Mucosa of gallbladder (tissue), 1 donor: ENCODE results near the gene NDUFA3. TPM values are rescaled to one million over a fixed set of nuclear protein-coding genes. Genes with fewer than 3 reads are reported as not detected.

Experiments used
- DNase-seq: peaks from one replicate; pipeline ENCODE4 v3.0.0-alpha.2; 2020; ENCODE audit warnings: low spot score
- total RNA-seq: library from RNA; stranded (reverse); gene quantifications from one replicate; pipeline ENCODE4 v1.2.1, GENCODE V29; 2021
- donor health status: DM: no; HTN: no; CAD: no.

Gene NDUFA3
- total RNA-seq, 1 donor from 2014 or later: 177 TPM

DNA sequence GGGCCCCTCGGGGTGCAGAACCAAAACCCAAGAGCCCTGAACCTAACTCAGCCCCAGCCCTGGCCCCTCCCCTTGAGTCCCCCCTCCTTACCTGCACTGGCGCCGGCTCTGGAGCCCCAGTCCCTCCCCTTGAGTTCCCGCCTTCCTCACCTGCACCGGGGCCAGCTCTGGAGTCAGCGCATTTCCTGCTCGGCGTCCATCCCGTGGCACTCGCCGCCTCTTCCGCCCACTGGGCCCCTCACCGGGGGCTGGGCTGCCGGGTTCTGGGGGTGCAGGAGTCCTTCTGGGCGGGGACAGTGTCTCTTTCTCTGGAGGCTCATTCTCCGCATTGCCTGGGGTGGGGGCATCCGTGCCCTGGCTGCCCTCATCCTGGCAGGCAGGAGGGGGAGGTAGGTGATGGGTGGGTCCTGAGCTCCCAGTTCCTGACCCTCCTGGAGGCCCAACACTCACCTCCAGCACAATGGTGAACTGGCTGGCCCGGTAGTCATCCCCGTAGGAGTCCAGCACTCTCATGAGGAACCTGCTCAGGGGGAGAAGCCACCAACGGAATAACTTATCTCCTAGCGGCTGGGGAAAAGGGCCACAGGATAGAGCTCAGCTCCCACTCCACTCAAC, 5.3 kb downstream of the NDUFA3 start:
- DNase-seq: no peak

DNA sequence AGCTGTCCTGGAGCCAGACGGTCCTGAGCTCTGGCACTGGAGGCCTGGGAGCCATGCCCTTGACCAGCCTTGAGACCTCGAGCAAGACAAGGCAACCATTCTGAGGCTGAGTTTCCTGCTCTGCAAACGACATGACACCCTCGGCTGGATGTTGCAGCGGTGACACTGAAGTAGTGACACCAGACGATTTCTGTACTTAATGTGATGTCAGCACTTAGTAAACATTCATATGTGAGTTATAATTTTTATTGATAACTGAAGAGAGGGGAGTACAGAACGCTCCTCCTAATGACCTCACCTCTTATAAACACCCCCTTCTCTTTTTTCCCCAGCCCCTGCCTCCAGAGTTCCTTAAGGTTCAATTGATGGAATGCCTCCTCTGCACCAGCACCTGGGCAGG, 5.8 kb downstream of the NDUFA3 start:
- DNase-seq: no peak

DNA sequence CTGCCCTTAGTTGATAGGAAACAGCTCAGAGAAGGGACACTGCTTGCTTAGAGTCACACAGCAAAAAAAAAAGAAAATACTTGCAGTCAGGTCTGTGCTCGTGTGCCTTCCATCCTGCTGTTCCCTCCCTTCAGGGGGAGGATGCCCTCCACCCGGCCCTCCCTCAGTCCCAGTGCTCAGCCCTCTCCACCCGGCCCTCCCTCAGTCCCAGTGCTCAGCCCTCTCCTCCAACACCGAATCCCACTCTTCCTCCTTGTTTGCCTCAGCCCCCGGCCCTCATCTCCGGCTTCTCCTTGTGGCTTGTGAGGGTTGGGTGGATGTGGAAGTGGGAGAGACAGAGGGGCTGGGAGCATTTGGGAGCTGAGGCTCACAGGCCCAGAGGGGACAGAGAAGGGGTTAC, 7.0 kb downstream of the NDUFA3 start:
- DNase-seq: no peak

DNA sequence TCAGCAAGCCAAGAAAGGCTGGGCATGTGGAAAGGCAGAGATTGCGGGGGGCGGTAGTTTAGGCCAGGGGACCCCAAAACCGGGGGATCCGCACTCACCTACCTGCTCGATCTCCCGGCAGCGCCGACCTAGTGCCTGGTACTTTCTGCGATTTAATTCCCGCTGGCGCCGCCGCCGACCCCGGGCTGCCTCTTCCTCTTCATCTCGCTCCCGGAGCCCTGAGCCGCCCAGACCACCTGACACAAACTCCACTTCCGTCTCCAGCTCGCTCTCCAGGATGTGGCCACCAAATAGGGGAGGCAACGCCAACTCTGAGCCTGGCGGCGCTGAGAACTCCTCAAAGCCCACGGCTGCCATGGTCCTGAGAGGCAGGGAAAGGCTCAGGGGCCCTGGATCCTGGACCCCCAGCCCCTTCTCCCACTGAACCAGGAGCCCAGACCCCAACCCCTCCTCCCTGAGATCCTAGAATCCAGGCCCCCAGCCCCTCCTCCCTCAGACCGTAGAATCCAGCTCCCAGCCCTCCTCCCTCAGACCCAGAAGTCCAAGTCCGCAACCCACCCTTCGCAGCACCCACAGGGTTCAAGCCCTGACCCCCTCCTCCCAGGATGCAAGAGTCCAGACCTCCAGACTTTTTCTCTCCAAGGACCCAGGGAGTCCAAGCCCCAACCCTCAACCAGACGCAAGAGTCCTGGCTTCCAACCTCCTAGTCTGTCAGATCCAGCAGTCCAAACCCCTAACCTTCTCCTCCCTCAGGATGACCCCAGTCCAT, 11.9 kb downstream of the NDUFA3 start:
- DNase-seq: peak; percentile 30

DNA sequence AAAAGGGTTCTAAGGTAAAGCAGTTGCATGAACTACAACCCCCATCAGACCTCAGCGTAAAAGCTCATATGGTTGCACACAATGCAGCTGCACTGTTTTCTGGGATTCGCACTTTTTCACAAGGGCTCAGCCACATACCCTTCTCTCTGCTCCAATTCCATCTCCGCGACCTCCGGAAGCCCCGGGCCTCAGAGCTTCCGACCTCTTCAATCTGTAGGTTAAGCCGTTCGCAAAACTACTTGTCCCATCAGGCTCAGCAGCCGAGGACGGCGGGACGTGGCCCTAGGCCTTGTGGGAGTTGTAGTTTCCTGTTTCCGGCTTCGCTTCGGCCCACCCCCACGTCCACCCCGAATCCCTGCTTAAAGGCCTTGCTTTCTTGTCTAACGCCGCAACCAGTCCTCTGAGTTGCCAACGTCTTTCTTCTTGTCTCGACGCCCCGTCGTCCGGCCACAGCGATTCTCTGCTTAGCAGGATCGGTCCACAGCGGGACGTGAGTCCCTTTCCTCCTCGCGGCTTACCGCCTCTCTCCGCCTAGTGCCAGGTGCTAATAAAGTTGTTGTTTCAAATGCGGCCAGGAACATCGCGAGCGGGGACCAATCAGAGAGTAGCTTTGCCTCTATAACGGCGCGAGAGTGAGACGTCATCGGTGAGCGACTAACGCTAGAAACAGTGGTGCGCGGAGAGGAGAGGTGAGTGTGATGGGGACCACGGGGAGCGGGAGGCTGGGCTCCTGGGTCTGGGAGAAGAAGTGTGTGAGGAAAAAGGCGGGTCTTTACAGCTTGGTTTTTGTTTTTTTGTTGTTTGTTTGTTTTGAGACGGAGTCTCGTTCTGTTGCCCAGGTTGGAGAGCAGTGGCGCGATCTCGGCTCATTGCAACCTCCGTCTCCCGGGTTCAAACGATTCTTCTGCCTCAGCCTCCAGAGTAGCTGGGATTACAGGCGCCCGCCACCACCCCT, 12.7 kb downstream of the NDUFA3 start, which contains the start of the genes PRPF31 and TFPT:
TSS of gene PRPF31 (plus strand) at position 646 of the 955 bp plus-strand sequence. CDS start 2,525 bp downstream, outside the sequence.
TSS of gene TFPT (minus strand) at position 549 of the 955 bp plus-strand sequence. CDS start at position 161, 388 bp downstream.
- peak; percentile 98 for DNase-seq

DNA sequence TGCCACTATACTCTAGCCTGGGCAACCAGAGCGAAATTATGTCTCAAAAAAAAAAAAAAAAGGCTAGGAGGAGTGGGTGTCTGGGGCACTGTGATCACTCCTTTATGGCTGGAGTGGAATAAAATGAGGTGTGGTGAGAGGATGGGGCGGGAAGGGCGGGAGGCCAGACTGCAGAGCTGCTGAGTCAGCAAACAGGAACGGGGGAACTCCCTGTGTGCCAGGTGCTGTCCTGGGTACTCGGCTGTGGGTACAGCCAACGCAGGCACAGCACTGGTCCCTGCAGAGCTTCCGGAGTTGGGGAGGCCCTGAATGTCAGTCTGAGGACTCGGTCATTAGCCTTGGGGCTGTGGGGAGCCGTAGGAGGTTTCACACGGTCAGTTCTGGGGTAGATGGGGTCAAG, 18.6 kb downstream of the NDUFA3 start:
- DNase-seq: no peak

DNA sequence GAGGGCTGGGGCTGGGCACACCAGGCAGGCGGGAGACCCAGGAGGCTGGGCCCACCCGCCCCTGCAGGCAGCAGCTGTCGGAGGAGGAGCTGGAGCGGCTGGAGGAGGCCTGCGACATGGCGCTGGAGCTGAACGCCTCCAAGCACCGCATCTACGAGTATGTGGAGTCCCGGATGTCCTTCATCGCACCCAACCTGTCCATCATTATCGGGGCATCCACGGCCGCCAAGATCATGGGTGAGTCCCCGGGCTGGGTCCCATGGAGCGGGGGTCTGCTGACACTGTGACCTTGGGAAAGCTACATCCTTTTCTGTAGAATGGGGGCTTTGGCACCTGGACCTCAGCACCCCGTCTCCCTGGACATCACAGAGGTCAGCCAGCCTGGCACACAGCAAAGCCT, 21.0 kb downstream of the NDUFA3 start:
- DNase-seq: no peak

- DNase-seq: no peak
These were observed 21.7 kb downstream of the NDUFA3 start for GRCh38 chr19:54124393-54124792.

DNA sequence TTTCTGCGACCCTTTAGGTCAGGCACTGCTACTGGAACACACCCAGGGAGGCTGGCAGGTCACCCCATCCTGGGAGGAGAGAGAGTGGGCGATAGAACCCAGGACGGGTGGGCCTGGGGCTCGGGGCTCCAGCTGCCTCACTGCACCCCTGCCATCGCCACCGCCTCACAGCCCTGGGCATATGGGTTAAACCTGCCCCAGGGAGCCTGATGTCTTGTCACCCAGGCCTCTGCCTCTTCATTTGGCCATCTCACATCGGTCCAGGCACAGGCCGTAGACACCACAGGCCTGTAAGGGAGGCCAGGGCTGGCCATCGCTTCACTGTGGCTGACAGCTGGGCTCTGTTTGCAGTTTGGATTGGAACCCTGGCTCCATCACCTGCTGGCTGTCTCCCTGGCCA, 23.1 kb downstream of the NDUFA3 start:
- no peak for DNase-seq

- DNase-seq: no peak
These were observed 25.2 kb downstream of the NDUFA3 start for GRCh38 chr19:54127688-54128440.

GRCh38 chr19:54128441-54128725, 25.7 kb downstream of the NDUFA3 start:
- DNase-seq: no peak

- DNase-seq: no peak
These were observed 26.4 kb downstream of the NDUFA3 start for GRCh38 chr19:54128796-54129616.

- DNase-seq: no peak
These were observed 27.0 kb downstream of the NDUFA3 start for GRCh38 chr19:54129617-54129996.

- no peak for DNase-seq
These were observed 30.8 kb downstream of the NDUFA3 start for GRCh38 chr19:54133312-54133956.

DNA sequence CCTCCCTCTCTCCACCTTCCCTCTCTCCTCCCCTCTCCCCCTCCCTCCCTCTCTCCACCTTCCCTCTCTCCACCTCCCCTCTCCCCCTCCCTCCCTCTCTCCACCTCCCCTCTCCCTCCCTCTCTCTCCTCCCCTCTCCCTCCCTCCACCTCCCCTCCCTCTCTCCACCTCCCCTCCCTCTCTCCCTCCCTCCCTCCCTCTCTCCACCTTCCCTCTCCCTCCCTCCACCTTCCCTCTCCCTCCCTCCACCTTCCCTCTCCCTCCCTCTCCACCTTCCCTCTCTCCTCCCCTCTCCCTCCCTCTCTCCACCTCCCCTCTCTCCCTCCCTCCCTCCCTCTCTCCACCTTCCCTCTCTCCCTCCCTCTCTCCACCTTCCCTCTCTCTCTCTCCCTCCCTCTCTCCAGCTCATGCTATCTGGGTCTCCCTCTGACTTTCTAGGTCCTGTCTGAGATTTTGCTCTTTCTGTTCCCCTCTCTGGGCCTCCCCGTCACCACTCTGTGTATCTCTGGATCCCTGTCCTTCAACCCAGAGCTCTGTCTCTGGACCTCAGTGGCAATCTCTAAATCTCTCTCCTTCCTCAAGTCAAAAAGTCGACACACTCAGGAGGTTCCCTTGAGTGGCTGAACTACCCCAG, 31.4 kb downstream of the NDUFA3 start:
- no peak for DNase-seq

DNA sequence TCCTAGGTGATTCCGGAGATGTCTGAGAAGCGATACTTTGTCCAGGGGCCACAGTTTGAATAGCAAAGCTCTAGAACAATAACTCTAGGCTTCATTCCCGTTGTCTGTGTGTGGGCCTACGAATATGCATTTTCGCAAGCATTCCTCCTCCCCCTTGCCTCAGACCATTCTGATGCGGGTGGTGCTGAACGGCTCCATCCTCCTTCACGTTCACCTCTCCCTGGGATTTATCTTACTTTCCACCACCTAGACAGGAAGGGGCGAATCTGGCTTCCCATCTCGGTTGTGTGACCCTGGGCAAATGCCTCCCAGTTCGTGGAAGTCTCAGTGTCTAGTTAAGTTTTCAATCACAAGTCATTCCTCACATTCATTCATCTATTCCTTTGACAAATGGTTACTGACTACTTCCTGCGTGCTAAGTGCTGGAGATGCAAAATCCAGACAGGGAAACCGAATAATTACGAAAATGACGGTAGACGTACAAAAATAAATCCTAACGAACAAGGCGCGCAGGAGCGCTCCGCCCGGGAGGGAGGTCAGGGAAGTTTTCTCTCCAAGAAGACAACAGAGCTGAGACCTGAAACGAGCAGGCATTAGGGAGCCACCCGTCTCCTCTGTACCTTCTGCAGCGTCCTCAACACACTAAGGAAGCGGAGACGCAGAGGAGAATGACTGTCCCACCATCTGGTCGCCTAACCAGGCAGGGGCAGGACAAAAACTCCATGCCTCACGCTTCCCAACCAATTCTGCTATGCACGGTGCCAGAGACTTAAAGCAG, 33.6 kb downstream of the NDUFA3 start:
- no peak for DNase-seq

DNA sequence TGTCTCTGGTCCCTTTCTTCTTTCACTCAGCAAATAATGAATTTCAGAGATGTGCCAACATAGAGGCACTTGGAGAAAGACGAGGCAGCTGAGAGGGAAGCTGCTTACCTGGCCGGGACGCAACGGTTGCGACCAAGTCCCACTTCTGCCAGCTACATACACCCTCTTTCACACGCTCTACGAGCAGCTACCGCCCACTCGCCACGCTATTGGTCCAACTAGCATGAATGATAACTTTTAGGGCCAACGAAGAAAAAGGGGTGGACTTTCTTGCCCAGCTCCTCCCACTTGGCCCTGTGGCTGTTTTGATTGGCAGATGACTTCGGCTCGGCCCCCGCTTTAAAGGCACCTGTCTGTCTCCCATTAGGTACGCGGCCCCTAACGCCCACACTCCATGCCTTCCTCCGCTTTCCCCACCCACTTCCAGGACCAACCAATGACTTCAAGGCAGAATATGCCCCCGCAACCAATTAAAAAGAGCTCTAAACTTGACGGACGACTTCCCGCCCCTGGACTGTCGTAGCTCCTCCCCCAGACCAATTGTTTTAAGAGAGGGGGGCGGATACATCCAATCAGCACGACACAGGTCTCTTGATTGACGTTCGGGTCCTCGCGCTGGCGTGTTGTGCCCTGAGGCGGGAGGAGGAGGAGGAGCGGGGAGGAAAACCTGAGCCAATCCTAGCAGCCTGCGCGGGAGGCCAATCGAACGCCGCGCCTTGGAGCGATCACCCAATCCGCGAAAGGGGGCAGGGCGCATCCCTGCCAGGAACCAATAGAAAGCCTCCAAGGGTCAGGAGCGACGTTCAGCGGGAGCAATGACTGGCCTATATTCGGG, 34.4 kb downstream of the NDUFA3 start:
- DNase-seq: peak; percentile 100
